ENCODE results near the gene PAQR6.
"Not testable (repeated sequence)": the region's sequence is repeated elsewhere in the genome, so short reads cannot be mapped to it uniquely, and the experiment has no call there.

Gene PAQR6

DNA sequence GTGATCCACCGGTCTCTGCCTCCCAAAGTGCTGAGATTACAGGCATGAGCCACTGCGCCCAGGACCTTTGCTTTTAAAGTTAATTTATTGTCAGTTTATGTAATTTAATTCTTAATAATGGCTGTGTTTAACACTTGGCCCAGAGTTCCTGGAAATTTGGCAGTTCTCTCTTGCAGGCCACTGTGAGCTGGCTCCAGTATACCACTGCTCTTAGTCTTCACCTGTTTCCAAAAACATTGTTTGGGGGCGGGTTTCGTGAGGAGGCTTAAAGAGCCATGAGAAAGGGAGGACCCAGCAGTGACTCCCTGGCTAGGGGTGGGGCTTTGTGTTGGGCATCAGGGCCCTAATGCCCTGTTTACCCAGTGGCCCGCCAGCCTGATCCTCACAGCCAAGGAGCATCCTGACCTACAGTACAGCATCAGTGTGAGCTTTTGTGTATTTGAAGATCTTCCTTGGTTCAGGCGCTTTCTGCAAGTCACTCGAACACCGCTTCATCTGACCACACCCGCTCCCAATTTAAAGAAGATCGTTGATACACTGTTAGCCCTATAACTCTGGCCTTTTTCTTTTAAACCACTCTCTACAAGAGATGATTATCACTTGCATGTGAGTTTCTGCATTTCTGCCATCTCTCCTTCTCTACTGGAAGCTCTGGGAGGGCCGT lies 17.9 kb downstream of the PAQR6 start:
- DNase-seq: no peak

DNA sequence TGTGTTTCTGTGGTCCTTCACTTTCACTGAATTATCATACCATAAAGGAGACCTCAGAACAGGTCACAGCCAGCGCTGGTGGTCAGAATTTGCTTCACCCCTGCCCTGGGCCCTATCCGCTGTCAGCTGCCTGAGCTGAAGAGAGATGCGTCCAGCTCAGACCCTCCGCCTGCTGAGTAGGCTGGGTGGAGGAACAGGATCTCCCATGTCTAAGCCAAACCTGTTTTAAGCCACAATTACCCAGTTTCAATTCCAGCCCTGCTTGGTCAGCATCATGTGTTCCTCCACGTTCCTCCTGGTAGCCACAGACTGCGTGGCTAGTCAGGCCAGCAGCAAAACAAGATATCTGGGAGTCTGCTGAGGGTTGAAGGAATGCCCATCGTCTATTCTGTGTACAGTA lies 19.4 kb downstream of the PAQR6 start:
- DNase-seq: no peak

GRCh38 chr1:156226782-156227181 lies 21.1 kb downstream of the PAQR6 start:
- DNase-seq: no peak

DNA sequence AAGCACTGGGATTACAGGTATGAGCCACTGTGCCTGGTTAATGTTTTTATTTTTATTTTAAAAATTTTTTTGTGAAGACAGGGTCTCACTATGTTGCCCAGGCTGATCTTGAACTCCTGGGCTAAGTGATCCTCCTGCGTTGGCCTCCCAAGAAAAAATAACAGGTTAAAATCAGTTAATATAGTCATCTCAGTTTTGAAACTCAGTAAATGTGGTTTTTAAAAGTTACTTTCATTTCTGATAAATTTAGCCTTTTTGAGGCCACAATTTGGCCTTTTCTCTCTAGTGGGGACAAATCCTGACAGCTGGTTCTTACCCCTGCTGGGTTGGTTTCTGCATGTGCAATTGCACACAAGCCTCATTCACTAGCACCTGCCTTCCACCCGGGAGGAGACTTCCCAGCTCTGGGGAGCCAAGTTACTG lies 21.7 kb downstream of the PAQR6 start:
- DNase-seq: peak in 1 of 5 donors; percentile 74

DNA sequence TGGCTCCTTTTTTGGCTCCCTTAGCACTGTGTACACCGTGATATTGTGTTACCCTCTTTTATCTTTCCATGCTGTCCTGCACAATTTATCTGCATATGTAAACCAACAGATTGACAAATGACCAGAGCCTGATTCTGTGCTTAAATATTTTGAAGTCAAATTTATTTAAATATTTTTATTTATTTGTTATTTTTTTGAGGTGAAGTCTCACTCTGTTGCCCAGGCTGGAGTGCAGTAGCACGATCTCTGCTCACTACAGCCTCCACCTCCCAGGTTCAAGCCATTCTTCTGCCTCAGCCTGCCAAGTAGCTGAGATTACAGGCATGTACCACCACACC lies 22.2 kb downstream of the PAQR6 start:
- no peak for DNase-seq

DNA sequence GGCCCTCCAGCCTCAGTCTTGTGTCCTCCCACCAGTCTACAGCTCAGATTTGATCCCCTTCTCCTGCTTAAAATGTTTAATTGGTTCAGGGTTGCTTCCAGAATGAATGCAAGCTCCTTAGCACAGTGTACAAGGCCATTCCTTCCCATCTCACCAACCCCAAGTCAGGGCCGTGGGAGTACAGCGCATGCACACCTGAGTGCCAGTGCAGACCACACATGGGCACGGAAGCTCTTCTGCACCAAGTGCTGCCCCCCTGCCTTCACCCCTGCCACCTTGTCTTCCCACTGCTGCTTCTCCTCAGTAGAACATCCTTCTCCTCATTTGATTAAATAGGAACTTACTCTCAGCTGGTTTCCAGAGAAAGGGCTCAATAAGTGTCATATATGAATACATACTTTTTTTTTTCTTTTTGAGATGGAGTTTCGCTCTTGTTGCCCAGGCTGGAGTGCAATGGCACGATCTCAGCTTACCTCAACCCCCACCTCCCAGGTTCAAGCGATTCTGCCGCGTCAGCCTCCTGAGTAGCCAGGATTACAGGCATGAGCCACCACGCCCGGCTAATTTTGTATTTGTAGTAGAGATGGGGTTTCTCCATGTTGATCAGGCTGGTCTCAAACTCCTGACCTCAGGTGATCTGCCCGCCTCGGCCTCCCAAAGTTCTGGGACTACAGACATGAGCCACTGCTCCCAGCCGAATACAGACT lies 25.7 kb downstream of the PAQR6 start:
- no peak for DNase-seq

- no peak for DNase-seq
Measured at GRCh38 chr1:156220226-156220625, 27.6 kb downstream of the PAQR6 start.

GRCh38 chr1:156217871-156218270 lies 30.0 kb downstream of the PAQR6 start:
- peak in 1 of 5 donors; percentile 93 for DNase-seq

GRCh38 chr1:156216361-156217086 lies 31.3 kb downstream of the PAQR6 start:
- not testable (repeated sequence) for DNase-seq

DNA sequence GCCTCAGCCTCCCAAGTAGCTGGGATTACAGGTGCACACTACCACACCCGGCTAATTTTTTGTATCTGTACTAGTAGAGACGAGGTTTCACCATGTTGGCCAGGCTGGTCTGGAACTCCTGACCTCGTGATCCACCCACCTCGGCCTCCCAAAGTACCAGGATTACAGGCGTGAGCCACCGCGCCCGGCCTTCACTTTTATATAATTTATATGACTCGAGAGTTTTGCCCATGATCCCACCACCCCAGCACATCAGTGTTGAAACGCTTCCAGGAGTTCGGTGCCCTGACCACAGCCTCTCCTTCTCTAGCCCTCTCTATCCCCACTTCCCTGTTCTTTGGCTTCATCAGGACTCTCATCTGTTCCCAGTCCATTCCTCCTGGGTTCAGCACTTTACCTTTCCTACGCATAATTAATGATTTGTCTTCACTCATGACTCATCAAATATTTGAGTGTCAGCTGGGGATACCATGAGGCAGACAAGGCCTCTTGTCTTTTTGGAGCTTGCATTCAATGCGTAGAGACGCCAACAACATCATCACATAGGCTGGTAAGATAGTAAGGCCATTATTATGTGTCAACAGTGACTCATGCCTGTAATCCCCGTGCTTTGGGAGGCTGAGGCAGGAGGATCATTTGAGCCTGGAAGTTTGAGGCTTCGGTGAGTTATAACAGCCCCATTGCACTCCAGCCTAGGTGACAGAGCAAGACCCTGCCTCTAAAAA lies 33.7 kb downstream of the PAQR6 start:
- peak in 1 of 5 donors; percentile 66 for DNase-seq

- DNase-seq: no peak
Measured at GRCh38 chr1:156213644-156213966, 34.3 kb downstream of the PAQR6 start.

- peak; percentile 90 to 97 (median 93) for DNase-seq
Measured at GRCh38 chr1:156212833-156213643, 34.8 kb downstream of the PAQR6 start, which contains the start of gene PMF1. Gene PMF1 (plus strand): TSS chr1:156213007. CDS start chr1:156213016, 9 bp downstream.

DNA sequence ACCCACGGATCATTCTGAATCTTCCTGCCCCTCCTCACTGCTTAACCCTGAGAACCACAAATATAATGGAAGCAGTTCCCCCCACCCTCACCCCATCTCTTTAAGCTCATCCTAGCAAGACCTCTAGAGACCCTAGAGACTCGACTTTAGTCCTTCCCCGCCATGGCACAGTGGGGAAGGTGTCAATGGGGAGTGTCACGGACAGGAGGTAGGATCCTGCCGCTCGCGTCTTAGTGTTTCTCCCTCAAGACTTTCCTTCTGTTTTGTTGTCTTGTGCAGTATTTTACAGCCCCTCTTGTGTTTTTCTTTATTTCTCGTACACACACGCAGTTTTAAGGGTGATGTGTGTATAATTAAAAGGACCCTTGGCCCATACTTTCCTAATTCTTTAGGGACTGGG lies 35.7 kb downstream of the PAQR6 start:
- DNase-seq: no peak

DNA sequence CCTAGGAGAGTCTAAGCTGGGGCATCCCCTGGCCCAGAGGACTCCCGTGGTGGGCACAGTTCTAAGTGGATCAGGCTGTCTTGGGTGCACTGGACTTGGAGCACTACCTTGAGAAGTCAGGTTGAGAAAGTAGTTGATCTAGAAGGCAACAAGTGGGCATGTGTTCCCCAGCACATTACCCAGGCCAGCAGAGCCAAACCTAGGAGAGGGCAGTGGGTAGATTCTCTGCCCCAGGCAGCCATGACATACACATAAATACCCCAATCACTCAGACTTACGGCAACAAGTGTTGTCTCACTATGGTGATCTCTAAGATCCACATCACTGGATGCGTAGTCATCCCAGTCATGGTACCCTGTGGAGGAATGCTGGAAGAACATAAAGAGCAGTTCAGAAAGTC lies 36.6 kb downstream of the PAQR6 start:
- no peak for DNase-seq

GRCh38 chr1:156204686-156205085 lies 43.2 kb downstream of the PAQR6 start:
- no peak for DNase-seq

GRCh38 chr1:156203331-156203730 lies 44.5 kb downstream of the PAQR6 start:
- DNase-seq: no peak

- DNase-seq: no peak
Measured at GRCh38 chr1:156200044-156200443, 47.8 kb downstream of the PAQR6 start.

DNA sequence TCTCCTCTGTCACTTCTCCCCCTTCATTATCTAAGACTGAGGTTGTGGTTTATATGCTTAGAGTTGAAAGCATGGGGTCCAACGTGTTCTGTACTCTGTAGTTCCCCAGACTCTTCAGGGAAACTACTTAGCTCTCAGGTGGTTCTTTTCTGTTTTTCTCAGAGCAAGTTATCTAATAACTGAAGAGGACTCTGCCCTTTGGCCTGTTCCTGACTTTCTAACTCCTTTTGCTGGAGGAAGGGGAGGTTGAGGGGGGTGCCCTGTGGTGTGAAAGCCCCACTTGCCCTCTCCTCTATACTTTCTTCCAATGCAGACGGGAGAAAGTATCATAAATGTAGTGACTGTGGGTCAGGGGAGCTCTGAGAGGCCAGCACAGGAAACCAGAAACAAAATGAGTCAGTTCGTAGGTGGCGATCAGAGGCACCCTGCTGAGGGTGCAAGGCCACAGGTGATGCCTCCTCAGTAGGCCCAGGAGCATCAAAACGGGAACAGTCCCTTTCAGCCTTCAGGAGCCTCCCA lies 49.0 kb downstream of the PAQR6 start:
- DNase-seq: peak in 1 of 5 donors; percentile 55

DNA sequence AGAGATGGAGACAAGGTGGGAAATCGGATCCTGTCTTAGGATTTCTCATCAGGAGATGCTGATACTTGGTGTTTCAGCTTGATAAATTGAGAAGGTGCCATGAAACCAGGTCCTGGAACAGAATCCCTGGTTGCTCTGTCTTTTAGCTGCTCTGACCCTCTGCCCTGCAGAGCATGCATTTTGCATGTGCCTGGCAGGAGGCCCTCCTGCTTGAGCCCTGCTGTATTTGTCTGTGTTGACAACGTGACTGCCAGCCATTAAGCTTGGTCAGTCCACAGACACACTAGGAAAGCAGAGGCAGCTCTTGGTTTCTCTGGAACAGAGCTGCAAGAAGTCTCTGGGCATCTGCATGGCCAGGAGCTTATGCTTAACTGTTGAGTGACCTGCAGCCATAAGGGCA lies 51.4 kb downstream of the PAQR6 start:
- DNase-seq: no peak

DNA sequence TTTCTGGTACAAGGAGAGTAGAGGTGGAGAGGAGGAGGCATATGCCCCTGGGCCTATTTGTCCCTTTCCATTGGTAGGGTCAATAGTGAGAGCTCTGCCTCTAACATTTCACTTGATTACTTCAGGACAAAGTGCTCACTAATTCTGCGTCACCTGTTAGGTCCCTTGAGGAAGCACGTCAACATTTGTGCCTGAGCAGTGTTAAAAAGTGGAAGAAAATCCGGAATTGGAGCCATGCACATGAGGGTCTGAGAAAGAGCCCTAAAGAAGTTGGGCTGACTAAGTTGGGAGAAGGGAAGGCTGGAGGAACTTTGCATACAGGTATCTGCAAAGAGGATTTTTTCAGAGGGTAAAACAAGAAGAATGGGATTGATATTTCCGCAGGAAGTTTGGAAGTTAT lies 52.0 kb downstream of the PAQR6 start:
- no peak for DNase-seq

- no peak for DNase-seq
Measured at GRCh38 chr1:156194300-156194652, 53.6 kb downstream of the PAQR6 start.

Measured in T-helper 1 cell (primary cell).